OCI-LY1 (cell line): ENCODE results near the gene RTTN.

ENCODE experiments used
- CTCF ChIP-seq: fragments of 200-600 bp; sonication (generic), shearing (Covaris generic); IDR thresholded peaks from 2 replicates; pipeline ENCODE4 v1.5.1; 2017; ENCODE audit warnings: mild to moderate bottlenecking, antibody characterized with exemption, low read length, moderate library complexity, mixed read lengths
- EZH2 ChIP-seq: fragments of 200-600 bp; sonication (generic), shearing (Covaris generic); IDR thresholded peaks from 2 replicates; pipeline ENCODE4 v1.8.0; 2017; ENCODE audit warnings: borderline replicate concordance, mixed run types, mild to moderate bottlenecking, antibody characterized with exemption, low read length, moderate library complexity, mixed read lengths

GRCh38 chr18:70069382-70069781, 136.1 kb downstream of the RTTN start:
- TF ChIP-seq CTCF, result no peak
- no peak for TF ChIP-seq EZH2
